GM12891 (cell line): ENCODE measurements around the gene XPO4.

Experiments used
- POLR2A ChIP-seq: IDR thresholded peaks from 2 replicates; pipeline ENCODE4 v1.6.1; 2011; ENCODE audit warnings: low read depth, low read length, control low read depth
- POLR2AphosphoS5 ChIP-seq: IDR thresholded peaks from 2 replicates; pipeline ENCODE4 v1.6.1; 2011; ENCODE audit warnings: low read depth, low read length, control low read depth
- SPI1 ChIP-seq: IDR thresholded peaks from 2 replicates; pipeline ENCODE4 v1.6.1; 2011; ENCODE audit warnings: low read depth, low read length, control low read depth
- TAF1 ChIP-seq: IDR thresholded peaks from 2 replicates; pipeline ENCODE4 v1.6.1; 2011; ENCODE audit warnings: low read depth, low read length, control low read depth

DNA sequence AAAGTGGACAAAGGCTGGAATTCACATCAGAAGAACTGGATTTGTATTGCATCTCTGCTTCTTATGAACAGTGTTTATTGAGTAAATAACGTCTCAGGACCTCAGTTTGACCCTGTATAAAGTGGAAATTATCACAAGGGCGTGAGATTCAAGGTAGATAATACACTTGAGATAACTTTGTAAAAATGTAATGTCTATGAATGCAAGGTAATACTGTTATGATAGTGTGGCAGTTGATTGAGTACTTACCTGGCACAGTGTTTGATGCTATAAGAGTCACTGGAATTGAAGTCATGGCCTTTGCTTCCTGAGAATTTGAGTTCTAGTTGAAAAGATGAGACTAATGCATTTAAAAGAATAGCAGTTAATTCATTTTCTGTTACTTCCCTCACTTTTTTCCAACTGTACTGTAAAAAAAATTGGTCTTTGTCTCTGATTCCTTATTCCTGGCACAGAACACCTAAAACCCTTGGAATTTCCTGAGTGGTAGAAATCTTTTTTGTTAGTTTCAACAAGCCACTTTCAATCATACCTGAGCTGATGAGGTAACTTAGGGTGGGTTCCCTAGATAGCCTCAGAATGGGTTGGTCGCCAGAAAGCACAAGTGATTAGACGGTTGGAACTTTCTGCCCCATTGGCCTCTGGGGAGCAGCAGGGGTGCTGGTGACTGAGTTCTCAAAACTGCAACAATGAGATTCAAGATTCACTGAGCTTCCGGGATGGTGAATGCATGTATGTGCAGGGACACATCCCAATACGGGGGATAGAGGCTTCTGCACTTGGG is 6.4 kb upstream of the XPO4 start:
- TF ChIP-seq POLR2A = no peak
- TF ChIP-seq POLR2AphosphoS5 = no peak
- TF ChIP-seq TAF1 = no peak
- no peak for TF ChIP-seq SPI1
